Activated naive CD4-positive, alpha-beta T cell treated with anti-CD3 and anti-CD28 coated beads, Interleukin-2, amount 50 U/mL, for 24 hours (primary cell): ENCODE results near the gene PHLDB3.

Experiments used
- H3K27ac Mint-ChIP-seq: one replicate; pipeline ENCODE4 v1.8.0; 2021; ENCODE audit warnings: mild to moderate bottlenecking, mixed read lengths
- H3K27me3 Mint-ChIP-seq: one replicate; pipeline ENCODE4 v1.8.0; 2021; ENCODE audit warnings: mixed read lengths
- H3K36me3 Mint-ChIP-seq: one replicate; pipeline ENCODE4 v1.8.0; 2021; ENCODE audit warnings: mixed read lengths
- H3K4me1 Mint-ChIP-seq: one replicate; pipeline ENCODE4 v1.8.0; 2021; ENCODE audit warnings: mixed read lengths
- H3K4me3 Mint-ChIP-seq: one replicate; pipeline ENCODE4 v1.8.0; 2021; ENCODE audit warnings: mild to moderate bottlenecking, mixed read lengths
- H3K9me3 Mint-ChIP-seq: one replicate; pipeline ENCODE4 v1.8.0; 2021; ENCODE audit warnings: mixed read lengths

The PHLDB3 gene

DNA sequence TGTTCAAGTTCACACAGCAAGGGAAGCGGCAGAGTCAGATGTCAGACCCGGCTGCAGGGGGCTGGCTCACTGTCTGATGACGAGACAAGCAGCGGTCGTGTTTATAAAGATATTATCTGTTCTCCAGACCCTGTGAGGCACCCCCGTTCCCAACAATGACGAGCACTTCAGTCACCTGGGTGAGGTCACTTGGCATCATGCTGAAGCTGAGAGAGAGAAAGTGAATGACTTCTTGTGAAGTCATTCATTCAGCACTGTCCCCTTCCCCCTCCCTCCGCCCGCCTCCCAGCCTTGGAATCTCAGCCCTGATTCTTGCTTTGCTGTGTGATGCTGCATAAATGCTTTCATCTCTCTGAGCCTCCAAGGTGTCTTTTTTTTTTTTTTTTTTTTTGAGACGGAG lies 34.3 kb downstream of the PHLDB3 start:
- H3K4me3 Mint-ChIP-seq = peak overlapping the region; percentile 65

DNA sequence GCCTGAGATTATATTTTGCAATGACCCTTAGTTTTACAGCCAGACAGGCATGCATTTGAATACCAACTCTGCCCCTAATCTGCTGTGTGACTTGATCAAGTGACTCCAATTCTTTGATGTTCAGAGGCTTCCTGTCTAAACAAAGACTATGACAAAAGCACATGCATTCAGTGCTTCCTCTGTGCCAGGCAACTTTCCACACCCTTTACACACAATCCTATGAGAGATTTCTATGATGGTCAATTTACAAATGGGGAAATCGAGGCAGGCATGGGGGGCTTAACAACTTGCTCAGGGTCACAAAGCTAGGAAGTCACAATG lies 35.4 kb downstream of the PHLDB3 start:
- no peaks in the 10 kb centered on the region for H3K36me3 Mint-ChIP-seq
- no peaks in the 10 kb centered on the region for H3K27me3 Mint-ChIP-seq
- no peaks in the 10 kb centered on the region for H3K9me3 Mint-ChIP-seq
- H3K4me1 Mint-ChIP-seq = peaks cover 84% of the 10 kb centered on the region
- peak overlapping the region; percentile 71 for H3K4me3 Mint-ChIP-seq
- peak overlapping the region; percentile 90 for H3K27ac Mint-ChIP-seq

More for the DNA sequence above, 34.3 kb downstream of the PHLDB3 start:
- H3K27me3 Mint-ChIP-seq = no peaks in the 10 kb centered on the region
- peaks cover under 1% of the 10 kb centered on the region for H3K9me3 Mint-ChIP-seq
- peaks cover 84% of the 10 kb centered on the region for H3K4me1 Mint-ChIP-seq
- peaks cover under 1% of the 10 kb centered on the region for H3K36me3 Mint-ChIP-seq
- peak overlapping the region; percentile 91 for H3K27ac Mint-ChIP-seq

DNA sequence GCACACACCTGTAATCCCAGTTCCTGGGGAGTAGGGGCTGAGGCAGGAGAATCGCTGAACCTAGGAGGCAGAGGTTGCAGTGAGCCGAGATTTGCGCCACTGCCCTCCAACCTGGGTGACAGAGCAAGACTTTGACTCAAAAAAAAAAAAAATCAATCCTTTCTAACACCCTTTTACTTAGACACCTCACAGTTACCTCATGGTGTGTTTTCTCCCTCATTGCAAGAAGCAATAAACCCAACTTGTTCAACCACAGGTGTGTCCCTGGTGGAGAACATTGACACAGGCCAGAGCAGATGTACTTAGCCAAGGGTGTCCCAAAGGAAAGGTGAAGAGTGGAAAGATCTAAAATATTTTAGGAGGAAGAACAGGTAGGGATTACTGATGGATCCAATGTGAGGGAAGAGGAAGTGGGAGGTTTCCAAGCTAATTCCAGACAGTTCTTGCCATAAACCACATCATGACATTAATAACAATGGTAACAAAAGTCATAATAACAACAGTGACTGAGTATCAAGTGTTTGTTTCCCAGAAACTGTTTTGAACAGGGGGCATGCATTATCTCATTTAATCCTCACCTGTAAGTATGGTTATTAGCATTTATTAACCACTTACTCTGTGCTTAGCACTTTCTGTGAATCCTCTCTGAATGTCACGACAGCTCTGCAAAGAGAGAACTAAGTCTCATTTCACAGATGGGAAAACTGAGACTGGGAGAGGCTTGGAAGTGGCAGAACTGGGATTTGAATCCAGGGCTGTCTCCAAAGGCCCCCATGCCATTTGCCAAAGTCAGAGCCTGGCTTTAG lies 36.0 kb downstream of the PHLDB3 start:
- Mint-ChIP-seq H3K27ac (peak overlapping the region; percentile 90), H3K4me1 (peaks cover 83% of the 10 kb centered on the region), H3K36me3 (no peaks in the 10 kb centered on the region), H3K9me3 (no peaks in the 10 kb centered on the region), H3K27me3 (no peaks in the 10 kb centered on the region), H3K4me3 (peak overlapping the region; percentile 71)

DNA sequence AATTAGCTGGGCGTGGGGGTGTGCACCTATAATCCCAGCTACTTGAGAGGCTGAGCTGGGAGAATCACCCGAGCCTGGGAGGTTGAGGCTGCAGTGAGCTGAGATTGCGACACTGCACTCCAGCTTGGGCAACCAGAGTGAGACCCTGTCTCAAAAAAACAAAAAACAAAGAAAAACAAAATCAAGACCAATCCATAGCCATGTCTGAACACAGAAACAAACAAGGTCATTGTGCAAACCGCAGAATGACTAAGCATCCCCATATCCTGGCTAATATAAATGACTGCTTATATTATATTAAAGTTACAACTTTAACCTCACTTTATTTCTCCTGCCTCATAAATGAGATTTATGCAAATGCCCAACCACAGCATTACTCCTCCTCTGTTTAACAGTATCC lies 36.8 kb downstream of the PHLDB3 start:
- H3K4me3 Mint-ChIP-seq = peak overlapping the region; percentile 36
- no peaks in the 10 kb centered on the region for H3K9me3 Mint-ChIP-seq
- H3K27ac Mint-ChIP-seq = peak overlapping the region; percentile 55
- H3K36me3 Mint-ChIP-seq = no peaks in the 10 kb centered on the region
- H3K4me1 Mint-ChIP-seq = peaks cover 82% of the 10 kb centered on the region
- H3K27me3 Mint-ChIP-seq = no peaks in the 10 kb centered on the region

DNA sequence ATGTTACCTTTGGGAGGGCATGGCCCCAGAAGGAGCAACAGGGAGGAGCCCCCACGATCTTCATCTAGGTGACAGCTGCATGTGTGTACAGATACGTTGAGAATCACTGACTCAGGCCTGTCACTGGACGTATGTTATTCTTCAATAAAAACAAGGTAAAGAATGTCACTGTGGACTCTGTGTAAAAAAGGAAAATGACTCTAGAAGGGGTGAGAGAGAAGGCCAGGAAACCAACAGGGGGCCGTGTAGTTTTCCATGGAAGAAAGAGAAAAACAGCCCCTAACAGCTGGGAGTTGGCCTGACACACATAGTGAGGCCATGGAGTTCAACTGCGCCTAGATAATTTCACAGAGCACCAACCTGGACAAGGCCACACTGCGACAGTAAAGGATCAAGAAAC lies 37.3 kb downstream of the PHLDB3 start:
- peak overlapping the region; percentile 11 for H3K4me3 Mint-ChIP-seq
- no peak overlapping the region for H3K27ac Mint-ChIP-seq
- peaks cover 82% of the 10 kb centered on the region for H3K4me1 Mint-ChIP-seq

DNA sequence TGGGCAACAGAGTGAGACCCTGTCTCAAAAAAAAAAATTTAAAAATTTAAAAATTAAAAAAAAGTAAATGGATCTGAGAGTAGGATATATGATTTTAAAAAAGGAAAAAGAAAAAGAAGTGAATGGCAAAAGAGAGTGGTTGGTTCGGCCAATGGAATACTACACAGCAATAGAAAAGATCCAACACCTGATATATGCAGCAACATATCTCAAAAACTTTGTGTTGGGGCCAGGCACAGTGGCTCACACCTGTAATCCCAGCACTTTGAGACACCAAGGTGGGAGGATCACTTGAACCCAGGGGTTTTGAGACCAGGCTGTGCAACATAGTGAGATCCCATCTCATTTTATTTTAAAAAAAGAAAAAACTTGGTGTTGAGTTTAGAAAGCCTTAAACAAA lies 37.8 kb downstream of the PHLDB3 start:
- Mint-ChIP-seq H3K27me3 (no peaks in the 10 kb centered on the region), H3K4me3 (no peak overlapping the region), H3K9me3 (no peaks in the 10 kb centered on the region), H3K36me3 (no peaks in the 10 kb centered on the region), H3K27ac (no peak overlapping the region), H3K4me1 (peaks cover 84% of the 10 kb centered on the region)

More for the DNA sequence above, 37.3 kb downstream of the PHLDB3 start:
- no peaks in the 10 kb centered on the region for H3K9me3 Mint-ChIP-seq
- no peaks in the 10 kb centered on the region for H3K36me3 Mint-ChIP-seq
- H3K27me3 Mint-ChIP-seq = no peaks in the 10 kb centered on the region

DNA sequence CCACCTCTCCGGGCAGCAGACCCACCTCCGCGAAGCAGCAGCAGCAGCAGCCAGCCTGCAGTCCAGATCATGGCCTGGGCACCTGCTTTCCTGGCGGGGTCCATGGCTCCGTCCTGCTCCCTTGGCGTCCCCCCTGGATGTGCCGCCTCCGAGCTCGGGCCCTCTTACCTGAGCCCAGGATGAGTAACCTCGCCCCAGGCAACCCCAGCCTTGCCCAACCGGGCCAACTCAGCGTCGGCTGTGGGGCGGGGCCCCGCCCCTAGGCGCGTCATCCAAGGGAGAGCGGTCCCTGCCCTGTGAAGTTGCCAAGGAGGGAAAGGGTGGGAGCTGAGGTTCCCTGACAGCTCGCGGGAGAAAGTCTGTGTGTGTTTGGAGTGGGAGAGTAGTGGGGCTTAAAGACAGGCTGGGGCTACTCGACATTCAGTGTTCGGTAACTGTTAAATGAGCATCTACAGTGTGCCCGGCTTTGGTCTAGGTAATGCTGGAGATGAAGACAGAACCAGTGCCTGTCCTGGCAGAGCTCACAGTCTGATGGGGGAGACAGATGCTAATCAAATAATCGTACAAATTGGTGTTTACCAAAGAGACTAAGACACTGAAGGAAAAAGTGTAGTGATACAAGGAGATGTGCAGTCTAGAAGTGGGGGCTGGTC lies 39.0 kb downstream of the PHLDB3 start, which contains the start of gene LYPD3:
Gene LYPD3 (minus strand): TSS at position 141 of the 653 bp plus-strand sequence. CDS start 37 bp downstream, at position 104.
- H3K4me1 Mint-ChIP-seq = peaks cover 84% of the 10 kb centered on the region
- H3K4me3 Mint-ChIP-seq = peak within 1 kb of the TSS; percentile 95
- H3K9me3 Mint-ChIP-seq = no peaks in the 10 kb centered on the region
- no peaks in the 10 kb centered on the region for H3K27me3 Mint-ChIP-seq
- peak within 1 kb of the TSS; percentile 66 for H3K27ac Mint-ChIP-seq
- H3K36me3 Mint-ChIP-seq = peaks cover 6% of the 10 kb centered on the region

DNA sequence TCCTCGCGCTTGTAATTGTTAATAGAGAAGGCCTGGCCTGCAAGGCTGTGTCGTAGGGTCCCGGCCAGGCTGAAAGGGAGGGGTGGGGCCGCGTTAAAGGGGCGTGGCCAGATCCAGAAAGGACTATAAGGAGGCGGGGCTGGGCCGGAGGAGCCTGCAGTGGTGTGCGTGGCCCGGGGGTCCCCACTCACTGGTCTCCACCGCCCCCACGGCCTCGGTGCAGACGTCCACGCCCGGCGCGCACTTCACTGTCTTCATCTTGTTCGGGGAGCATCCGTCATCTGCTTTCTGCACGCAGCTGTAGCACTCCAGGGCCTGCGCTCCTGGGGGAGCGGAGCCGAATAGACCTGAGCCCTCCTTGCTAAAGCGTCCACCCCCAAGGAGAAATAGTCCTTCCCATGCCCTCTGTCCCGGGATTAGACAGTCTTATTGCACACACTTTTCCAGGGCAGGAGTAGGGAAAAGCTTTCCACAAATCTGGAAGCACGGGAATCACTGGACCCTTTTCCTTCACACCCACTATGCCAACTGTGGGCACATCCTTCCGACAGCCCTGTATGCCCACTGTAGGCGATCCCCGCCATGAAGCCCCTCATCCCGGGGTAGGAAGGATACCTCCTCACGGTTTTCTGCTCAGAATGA lies 40.3 kb downstream of the PHLDB3 start:
- Mint-ChIP-seq H3K4me1 (peaks cover 73% of the 10 kb centered on the region), H3K4me3 (peak overlapping the region; percentile 95), H3K27me3 (no peaks in the 10 kb centered on the region), H3K9me3 (no peaks in the 10 kb centered on the region), H3K27ac (peak overlapping the region; percentile 91), H3K36me3 (peaks cover 6% of the 10 kb centered on the region)

DNA sequence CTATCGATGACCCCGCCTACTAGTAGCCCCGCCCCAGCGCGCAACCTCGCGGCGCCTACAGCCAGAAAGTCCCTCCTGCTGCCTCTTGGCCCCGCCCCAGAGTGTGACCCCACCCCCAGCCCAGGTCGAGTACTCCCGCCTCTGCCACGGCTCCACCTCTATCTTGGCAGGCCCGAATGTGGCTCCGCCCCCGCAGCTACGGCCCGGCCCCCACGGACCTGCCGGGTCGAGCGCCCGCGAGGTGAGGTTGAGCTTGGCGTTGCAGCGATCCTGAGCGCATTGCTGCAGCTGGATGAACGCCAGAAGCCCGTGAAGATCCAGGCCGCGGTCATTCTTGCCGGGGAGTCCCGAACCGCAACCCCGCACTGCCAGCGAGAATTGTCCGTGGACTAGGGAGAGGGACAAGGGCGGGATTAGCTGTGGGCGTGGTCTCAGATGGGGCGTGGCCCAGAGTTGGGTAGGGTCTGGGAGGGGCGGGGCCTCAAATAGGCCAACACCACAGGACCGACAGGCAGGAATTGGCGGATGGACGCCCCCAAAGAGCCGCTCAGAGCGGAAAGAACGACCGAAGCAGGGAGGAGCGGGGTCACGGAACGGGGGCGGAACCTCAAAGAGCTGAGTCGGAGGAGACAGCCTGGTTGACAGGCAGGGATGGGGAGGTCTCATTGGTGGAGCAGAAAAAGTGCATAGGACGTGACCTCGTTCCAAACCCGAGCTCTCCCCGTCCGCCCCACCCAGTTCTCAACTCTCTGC lies 41.0 kb downstream of the PHLDB3 start:
- Mint-ChIP-seq H3K36me3 (peaks cover 6% of the 10 kb centered on the region), H3K4me3 (peak overlapping the region; percentile 95), H3K27me3 (no peaks in the 10 kb centered on the region), H3K4me1 (peaks cover 66% of the 10 kb centered on the region), H3K27ac (peak overlapping the region; percentile 91), H3K9me3 (no peaks in the 10 kb centered on the region)

DNA sequence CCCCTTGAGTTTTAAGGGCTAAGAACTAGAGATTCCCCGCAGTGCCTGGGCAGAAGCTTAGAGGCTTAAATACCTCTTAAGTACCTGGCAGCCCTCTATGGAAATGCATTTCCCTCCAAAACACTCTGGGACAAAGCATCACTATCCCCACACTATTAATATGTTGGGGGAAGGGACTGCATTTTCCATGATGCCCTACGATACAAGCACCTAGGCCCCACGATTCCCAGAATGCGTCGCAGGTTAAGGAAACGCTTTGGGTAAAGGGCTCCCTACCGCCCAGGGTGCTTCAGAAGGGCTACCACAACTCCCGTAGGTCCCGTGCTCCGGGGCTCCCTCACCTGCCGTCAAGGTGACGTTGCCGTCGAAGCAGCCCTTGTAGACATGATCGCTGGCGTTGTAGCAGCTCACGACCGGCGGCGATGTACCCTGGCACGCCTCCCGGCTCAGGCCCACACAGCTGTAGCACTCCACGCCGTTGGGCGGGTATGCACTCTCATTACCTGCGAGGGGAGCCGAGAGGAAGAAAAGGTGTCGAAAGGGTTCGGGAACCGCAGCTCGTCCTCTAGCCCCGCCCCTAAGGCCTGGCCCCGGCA lies 41.7 kb downstream of the PHLDB3 start:
- Mint-ChIP-seq H3K36me3 (peaks cover 6% of the 10 kb centered on the region), H3K27me3 (no peaks in the 10 kb centered on the region), H3K27ac (peak overlapping the region; percentile 91), H3K9me3 (no peaks in the 10 kb centered on the region), H3K4me3 (peak overlapping the region; percentile 95), H3K4me1 (peaks cover 59% of the 10 kb centered on the region)

DNA sequence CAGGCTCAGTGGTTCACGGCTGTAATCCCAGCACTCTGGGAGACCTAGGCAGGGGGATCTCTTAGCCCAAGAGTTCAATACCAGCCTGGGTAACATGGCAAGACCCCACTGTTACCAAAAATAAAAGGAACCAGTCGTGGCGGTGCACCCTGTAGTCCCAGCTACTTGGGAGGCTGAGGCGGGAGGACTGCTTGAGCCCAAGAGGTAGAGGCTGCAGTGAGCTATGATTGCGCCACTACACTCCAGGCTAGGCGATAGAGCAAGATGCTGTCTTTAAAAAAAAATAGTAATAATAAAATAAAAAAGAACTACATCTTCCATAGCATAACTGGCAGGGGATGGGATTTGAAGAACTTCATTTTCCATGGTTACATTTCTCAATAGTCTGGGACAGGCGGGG lies 42.2 kb downstream of the PHLDB3 start:
- H3K27ac Mint-ChIP-seq = peak overlapping the region; percentile 72
- H3K9me3 Mint-ChIP-seq = no peaks in the 10 kb centered on the region
- peak overlapping the region; percentile 95 for H3K4me3 Mint-ChIP-seq
- H3K36me3 Mint-ChIP-seq = peaks cover 6% of the 10 kb centered on the region
- peaks cover 54% of the 10 kb centered on the region for H3K4me1 Mint-ChIP-seq
- H3K27me3 Mint-ChIP-seq = no peaks in the 10 kb centered on the region

DNA sequence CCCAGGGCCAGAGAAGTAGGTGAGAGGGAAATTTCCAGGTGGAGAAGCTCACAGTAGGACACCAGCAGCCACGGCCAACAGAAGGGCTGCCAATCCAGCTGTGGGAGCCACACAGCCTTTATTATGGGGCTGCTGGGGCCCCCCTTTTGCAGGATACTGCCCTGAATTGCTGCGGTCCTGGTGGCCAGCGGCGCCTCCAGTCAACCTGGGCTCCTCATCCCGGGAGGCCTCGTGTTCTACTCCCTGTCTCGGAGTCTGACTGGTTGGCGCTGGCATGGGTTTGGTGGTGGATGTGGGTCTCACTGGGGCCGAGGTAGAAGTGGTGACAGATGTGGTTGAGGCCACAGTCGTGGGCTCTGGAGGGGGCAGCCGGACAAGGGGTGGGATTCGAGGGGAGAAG lies 43.2 kb downstream of the PHLDB3 start:
- H3K36me3 Mint-ChIP-seq = peaks cover 6% of the 10 kb centered on the region
- no peaks in the 10 kb centered on the region for H3K9me3 Mint-ChIP-seq
- H3K4me3 Mint-ChIP-seq = peak overlapping the region; percentile 49
- H3K27ac Mint-ChIP-seq = peak overlapping the region; percentile 41
- no peaks in the 10 kb centered on the region for H3K27me3 Mint-ChIP-seq
- peaks cover 48% of the 10 kb centered on the region for H3K4me1 Mint-ChIP-seq

DNA sequence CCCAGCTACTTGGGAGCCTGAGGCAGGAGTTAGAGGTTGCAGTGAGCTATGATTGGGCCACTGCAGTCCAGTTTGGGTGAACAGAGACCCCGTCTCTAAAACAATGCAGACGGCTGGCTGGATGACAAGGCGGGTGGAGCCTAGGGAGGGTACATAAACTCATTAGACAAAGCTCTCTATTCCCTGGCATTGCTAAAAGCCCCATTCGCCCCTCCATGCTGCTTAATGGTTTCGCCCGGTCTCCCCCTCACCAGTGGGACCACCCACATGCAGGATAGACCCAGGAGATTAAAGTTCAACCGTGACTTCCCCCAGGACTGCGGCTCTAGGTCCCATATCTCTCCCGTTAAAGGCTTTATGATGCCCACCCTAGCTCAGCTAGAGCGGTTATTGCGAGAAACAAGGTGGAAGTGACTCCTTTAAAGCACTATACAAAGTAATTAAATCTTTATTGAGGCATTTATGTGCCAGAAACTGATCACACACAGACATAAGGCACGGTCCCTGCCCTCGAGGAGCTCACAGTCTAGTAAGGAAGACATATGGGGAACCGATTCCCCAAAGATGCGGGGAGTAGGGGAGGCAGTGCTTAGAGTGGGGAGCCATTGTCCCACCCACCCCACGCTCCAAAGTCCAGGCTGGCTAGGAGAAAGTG lies 44.1 kb downstream of the PHLDB3 start:
- Mint-ChIP-seq H3K9me3 (no peaks in the 10 kb centered on the region), H3K27me3 (no peaks in the 10 kb centered on the region), H3K4me1 (peaks cover 47% of the 10 kb centered on the region), H3K4me3 (peak overlapping the region; percentile 30), H3K27ac (peak overlapping the region; percentile 24), H3K36me3 (peaks cover 6% of the 10 kb centered on the region)

DNA sequence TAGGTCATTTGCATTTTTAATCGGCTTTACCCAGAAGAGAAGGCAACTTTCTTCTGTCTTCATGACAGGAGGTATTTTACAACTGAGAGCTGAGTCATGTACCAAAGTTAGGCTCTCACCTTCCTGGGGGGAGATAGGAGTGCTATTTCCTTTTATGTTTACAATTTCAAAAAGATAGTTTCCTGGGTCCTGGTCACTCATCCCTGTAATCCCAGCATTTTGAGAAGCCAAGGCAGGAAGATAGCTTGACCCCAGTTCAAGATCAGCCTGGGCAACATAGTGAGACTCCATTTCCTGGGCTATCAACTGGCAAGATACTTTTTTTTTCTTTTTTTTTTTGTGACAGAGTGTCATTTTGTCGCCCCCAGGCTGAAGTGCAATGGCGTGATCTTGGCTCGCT lies 46.7 kb downstream of the PHLDB3 start:
- Mint-ChIP-seq H3K27me3 (no peaks in the 10 kb centered on the region), H3K4me3 (no peak overlapping the region), H3K27ac (no peak overlapping the region), H3K9me3 (no peaks in the 10 kb centered on the region), H3K4me1 (peaks cover 31% of the 10 kb centered on the region), H3K36me3 (peaks cover 6% of the 10 kb centered on the region)
